RWPE1 (cell line): ENCODE measurements around the gene CRYL1.

Experiments
- CTCF ChIA-PET: fragments of 350-600 bp; sonication (Branson Sonifier 250); formaldehyde crosslinking; extraction: SDS; loops from one replicate; lab custom pipeline; 2021; lab: Yijun Ruan, JAX
- POLR2A ChIA-PET: fragments of 400-600 bp; formaldehyde crosslinking; extraction: SDS; loops from one replicate; lab custom pipeline; 2020; ENCODE audit warnings: antibody characterized with exemption; ENCODE audit not compliant: low non-redundant PET; lab: Yijun Ruan, JAX
- DNase-seq: peaks from one replicate; pipeline ENCODE4 v3.0.0; 2012; ENCODE audit warnings: low spot score
- H3K27ac ChIP-seq: fragments of 450-650 bp; 2 replicates; pipeline ENCODE4 v1.5.1; 2017
- TF ChIP-seq, protein P1 (sequence below): fragments of 450-650 bp; conservative IDR thresholded peaks from 2 replicates; pipeline ENCODE4 v1.5.1; 2017; ENCODE audit warnings: low read depth, mild to moderate bottlenecking

CRYL1 gene

DNA sequence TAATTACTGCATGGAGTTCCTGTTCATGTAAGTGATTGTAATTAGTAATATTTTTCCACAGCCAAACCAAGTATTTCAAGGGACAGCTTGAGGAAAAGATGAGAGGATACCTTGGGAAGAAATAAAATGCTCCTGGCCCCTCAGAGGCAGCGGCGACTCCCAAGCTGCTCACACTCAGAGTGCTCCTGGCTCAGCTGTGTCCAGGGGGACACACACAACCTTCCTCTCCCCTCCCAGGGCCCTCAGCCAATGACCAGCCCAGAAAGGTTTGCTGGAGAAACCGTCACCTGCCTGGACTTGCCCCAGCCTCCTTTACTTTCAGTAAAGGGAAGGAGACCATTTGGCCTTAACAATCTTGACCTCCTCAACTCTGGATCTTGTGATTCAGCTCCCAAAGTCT lies 51.1 kb downstream of the CRYL1 start:
- H3K27ac ChIP-seq: peak overlapping the region; percentile 24
- ChIA-PET CTCF (no interaction called here), POLR2A (interaction anchor here (0.6 kb wide), 1 partner anchor 246 kb away, joined by 3 read pairs; no protein-coding TSS in a partner anchor)
- TF ChIP-seq, protein P1, sequence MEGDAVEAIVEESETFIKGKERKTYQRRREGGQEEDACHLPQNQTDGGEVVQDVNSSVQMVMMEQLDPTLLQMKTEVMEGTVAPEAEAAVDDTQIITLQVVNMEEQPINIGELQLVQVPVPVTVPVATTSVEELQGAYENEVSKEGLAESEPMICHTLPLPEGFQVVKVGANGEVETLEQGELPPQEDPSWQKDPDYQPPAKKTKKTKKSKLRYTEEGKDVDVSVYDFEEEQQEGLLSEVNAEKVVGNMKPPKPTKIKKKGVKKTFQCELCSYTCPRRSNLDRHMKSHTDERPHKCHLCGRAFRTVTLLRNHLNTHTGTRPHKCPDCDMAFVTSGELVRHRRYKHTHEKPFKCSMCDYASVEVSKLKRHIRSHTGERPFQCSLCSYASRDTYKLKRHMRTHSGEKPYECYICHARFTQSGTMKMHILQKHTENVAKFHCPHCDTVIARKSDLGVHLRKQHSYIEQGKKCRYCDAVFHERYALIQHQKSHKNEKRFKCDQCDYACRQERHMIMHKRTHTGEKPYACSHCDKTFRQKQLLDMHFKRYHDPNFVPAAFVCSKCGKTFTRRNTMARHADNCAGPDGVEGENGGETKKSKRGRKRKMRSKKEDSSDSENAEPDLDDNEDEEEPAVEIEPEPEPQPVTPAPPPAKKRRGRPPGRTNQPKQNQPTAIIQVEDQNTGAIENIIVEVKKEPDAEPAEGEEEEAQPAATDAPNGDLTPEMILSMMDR: no peak
- no peak for DNase-seq

DNA sequence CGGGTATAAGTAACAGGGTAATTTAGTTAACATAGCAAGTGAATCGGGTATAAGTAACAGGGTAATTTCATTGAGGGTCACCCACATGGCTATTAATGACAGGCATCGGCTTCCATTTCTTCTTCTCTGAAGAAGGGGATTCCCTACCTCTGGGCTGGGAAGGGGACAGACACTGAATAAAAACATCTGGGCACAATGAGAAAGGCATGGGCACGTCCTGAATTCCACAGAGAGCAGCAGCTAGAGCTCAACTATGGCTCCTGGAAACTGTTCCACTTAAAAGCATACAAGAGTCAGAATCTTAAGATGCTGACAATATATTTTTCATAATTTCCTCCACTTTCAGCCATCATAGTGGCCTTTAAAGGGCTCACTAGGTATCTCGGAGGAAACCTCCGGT lies 51.8 kb downstream of the CRYL1 start:
- no peak for DNase-seq
- POLR2A ChIA-PET: no interaction called here
- TF ChIP-seq, protein P1: no peak
- CTCF ChIA-PET: no interaction called here
- peak overlapping the region; percentile 24; the same call in 1 of the 2 replicates for H3K27ac ChIP-seq

DNA sequence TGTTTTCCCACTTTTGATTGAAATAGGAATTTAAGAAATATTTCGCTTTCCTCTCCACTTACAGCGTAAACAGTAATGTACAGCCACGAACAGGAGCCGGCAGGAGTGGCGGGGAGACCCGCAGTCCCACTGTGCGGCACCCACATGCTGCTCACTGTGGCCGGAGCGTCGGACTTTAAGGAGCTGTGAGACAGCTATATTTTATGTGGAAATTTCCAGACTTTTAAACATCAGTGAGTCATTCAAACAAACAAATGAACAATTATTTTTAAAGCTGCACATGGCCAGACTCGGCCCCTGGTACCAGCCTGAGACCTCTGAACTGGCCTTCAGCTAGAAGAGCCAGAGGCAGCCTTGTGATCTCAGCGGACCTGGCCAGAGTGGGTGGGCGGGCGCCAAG lies 52.5 kb downstream of the CRYL1 start:
- POLR2A ChIA-PET: no interaction called here
- TF ChIP-seq, protein P1: no peak
- H3K27ac ChIP-seq: no peak overlapping the region
- CTCF ChIA-PET: interaction anchor here (0.7 kb wide), 1 partner anchor 276 kb away, joined by 3 read pairs; no protein-coding TSS in a partner anchor
- no peak for DNase-seq

DNA sequence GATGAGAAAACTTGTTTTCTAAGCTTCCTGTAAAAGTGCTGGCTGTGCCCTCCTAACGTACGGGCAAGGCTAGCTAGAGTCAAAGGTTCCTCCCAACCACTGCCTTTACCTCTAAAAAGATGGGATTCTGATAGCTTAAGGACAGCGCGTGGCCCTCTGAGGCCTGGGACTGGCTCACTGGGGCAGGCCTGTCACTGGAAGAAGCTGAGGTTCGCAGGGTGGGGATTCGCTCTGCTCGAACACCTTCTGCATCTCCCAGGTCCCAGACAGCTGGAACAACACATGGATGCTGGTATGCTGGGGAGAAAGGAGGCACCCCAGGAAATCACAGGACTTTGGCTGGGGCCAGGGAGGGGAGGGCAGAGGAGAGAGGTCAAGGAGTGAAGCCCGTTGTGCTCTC lies 53.1 kb downstream of the CRYL1 start:
- CTCF ChIA-PET: no interaction called here
- DNase-seq: no peak
- TF ChIP-seq, protein P1: no peak
- POLR2A ChIA-PET: no interaction called here
- H3K27ac ChIP-seq: peak overlapping the region; percentile 14; the same call in 1 of the 2 replicates

DNA sequence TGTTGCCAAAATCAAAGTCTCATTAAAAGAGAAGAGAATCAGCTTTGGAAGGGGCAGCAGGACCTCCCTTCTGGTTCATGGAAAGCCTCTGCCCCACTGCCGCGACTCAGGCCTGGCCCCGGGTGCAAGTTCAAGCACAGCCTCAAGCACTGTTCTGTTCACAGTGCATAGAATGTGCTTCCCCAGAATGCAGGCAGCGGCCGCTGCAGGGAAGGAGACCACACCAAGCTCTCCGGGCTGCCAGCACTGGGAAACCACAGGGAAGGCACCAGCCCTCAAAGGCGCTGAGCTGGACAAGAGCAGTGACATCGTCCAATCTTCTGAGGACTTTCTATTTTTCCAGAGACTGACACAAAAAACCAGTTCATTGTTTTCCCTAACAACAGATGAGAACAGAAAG lies 55.5 kb downstream of the CRYL1 start:
- DNase-seq: no peak
- ChIA-PET CTCF (no interaction called here), POLR2A (no interaction called here)
- TF ChIP-seq, protein P1: no peak
- no peak overlapping the region; the same call in 1 of the 2 replicates for H3K27ac ChIP-seq

DNA sequence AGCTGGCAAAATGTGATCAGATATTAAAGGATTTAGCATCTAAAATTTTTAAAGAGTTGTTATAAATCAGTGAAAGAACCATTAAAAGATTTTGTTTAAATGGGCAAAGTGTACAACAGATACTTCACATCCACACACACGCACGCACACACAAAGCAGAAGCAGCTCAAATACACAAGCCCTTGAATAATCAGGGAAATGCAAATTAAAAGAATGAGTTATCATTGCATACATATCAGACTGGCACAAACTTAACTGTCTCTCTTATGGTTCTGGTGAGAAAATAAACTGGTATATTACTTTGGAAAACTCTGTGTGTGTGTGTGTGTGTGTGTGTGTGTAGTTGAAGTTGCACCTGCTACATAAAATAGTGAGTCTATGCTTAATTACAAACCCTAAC lies 59.3 kb downstream of the CRYL1 start:
- TF ChIP-seq, protein P1: no peak
- ChIA-PET POLR2A (no interaction called here), CTCF (no interaction called here)
- H3K27ac ChIP-seq: no peak overlapping the region
- no peak for DNase-seq
